HepG2 (cell line): ENCODE measurements around the gene TMTC4. TPM values are rescaled to one million over a fixed set of nuclear protein-coding genes. Genes with fewer than 3 reads are reported as not detected.

Source experiments
- ATAC-seq: fragments of 200-7000 bp; cut with Tn5 transposase; 3 replicates; pipeline ENCODE4 v1.9.1; 2020; ENCODE audit warnings: mild to moderate bottlenecking, moderate library complexity
- BruUV-seq: library from RNA; stranded (reverse); fragments of 400-500 nt; replicated peaks from 2 replicates; lab custom pipeline; 2021; lab: Mats Ljungman, UMichigan
- CTCF ChIA-PET: fragments of 300-600 bp; formaldehyde crosslinking; extraction: SDS; loops from one replicate; lab custom pipeline; 2021; ENCODE audit warnings: low total read pairs, inconsistent platforms, low intra/inter-chr PET ratio; lab: Yijun Ruan, JAX
- POLR2A ChIA-PET: fragments of 350-600 bp; sonication (Branson Sonifier 250); formaldehyde crosslinking; loops from one replicate; lab custom pipeline; 2020; ENCODE audit warnings: antibody characterized with exemption, inconsistent platforms; lab: Yijun Ruan, JAX
- DNase-seq: peaks from one replicate; pipeline ENCODE4 v3.0.0-alpha.2; 2015; ENCODE audit warnings: low spot score
- FAIRE-seq: peaks from 3 replicates; lab custom pipeline; 2011; peaks lifted over from hg19 to GRCh38; lab: Jason Lieb, UNC
- H2AFZ ChIP-seq: one replicate; pipeline ENCODE4 v1.6.1; 2011; ENCODE audit warnings: low read length, inconsistent platforms
- H3K27ac ChIP-seq: fragments of 300-600 bp; 3 replicates; pipeline ENCODE4 v1.8.0; 2011; ENCODE audit warnings: mixed run types, mild to moderate bottlenecking, mixed read lengths, low read length, inconsistent platforms; ENCODE audit not compliant: insufficient read depth; ENCODE audit errors: extremely low read length
- H3K27me3 ChIP-seq, 2 experiments: fragments of 200-600 bp in 1 of 2; 2 replicates in 1 of 2; 3 replicates in 1 of 2; pipeline versions ENCODE4 v1.6.0 to v1.8.0; 2011; ENCODE audit warnings: low read length in 2 of 2, mild to moderate bottlenecking in 2 of 2, moderate library complexity in 2 of 2, inconsistent platforms in 1 of 2; ENCODE audit not compliant: insufficient read depth in 2 of 2, control insufficient read depth in 1 of 2
- H3K36me3 ChIP-seq, 2 experiments: fragments of 200-600 bp in 1 of 2; replicated peaks in 1 of 2; 2 replicates in 1 of 2; 3 replicates in 1 of 2; pipeline versions ENCODE4 v1.5.1 to v1.8.0; 2011; ENCODE audit warnings: low read length in 2 of 2, inconsistent platforms in 1 of 2; ENCODE audit not compliant: insufficient read depth in 2 of 2, control insufficient read depth in 1 of 2
- H3K4me1 ChIP-seq: 2 replicates; pipeline ENCODE4 v1.5.1; 2012; ENCODE audit warnings: low read length, inconsistent platforms; ENCODE audit not compliant: insufficient read depth
- H3K4me2 ChIP-seq: 2 replicates; pipeline ENCODE4 v1.6.0; 2011; ENCODE audit warnings: low read depth, low read length, inconsistent platforms
- H3K4me3 ChIP-seq, 3 experiments: fragments of 200-600 bp in 1 of 3; sonication (generic), shearing (Covaris generic) in 1 of 3; replicated peaks in 1 of 3; 2 replicates each; pipeline ENCODE4 v1.5.1; 2011 to 2016; ENCODE audit warnings: low read length in 3 of 3, inconsistent platforms in 2 of 3, low read depth in 2 of 3, mild to moderate bottlenecking in 2 of 3, control low read depth in 1 of 3, mixed read lengths in 1 of 3; ENCODE audit not compliant: insufficient read depth in 1 of 3
- H3K79me2 ChIP-seq: one replicate; pipeline ENCODE4 v1.6.1; 2011; ENCODE audit warnings: low read length, inconsistent platforms; ENCODE audit not compliant: insufficient read depth
- H3K9ac ChIP-seq: 2 replicates; pipeline ENCODE4 v1.6.0; 2011; ENCODE audit warnings: mild to moderate bottlenecking, low read depth, low read length, inconsistent platforms; ENCODE audit not compliant: insufficient read depth
- H3K9me3 ChIP-seq: 2 replicates; pipeline ENCODE4 v1.5.1; 2012; ENCODE audit warnings: mild to moderate bottlenecking, low read length
- H4K20me1 ChIP-seq: 2 replicates; pipeline ENCODE4 v1.6.0; 2011; ENCODE audit warnings: inconsistent platforms, mild to moderate bottlenecking, low read length, moderate library complexity; ENCODE audit not compliant: insufficient read depth
- CERS6 ChIP-seq: sonication (generic); formaldehyde crosslinking; IDR thresholded peaks from 2 replicates; pipeline ENCODE4 v1.5.0; 2020; ENCODE audit warnings: missing genetic modification reagents
- CREB3 ChIP-seq: sonication (generic); formaldehyde crosslinking; IDR thresholded peaks from 2 replicates; pipeline ENCODE4 v1.5.0; 2020; ENCODE audit warnings: missing genetic modification reagents
- FOXO1 ChIP-seq: sonication (generic); formaldehyde crosslinking; IDR thresholded peaks from 2 replicates; pipeline ENCODE4 v1.4.0; 2020; ENCODE audit warnings: missing genetic modification reagents
- HMGA1 ChIP-seq: sonication (generic); formaldehyde crosslinking; conservative IDR thresholded peaks from 2 replicates; pipeline ENCODE4 v1.4.0; 2020; ENCODE audit warnings: missing genetic modification reagents
- MAFK ChIP-seq, 2 experiments: IDR thresholded peaks in 1 of 2; conservative IDR thresholded peaks in 1 of 2; 2 replicates each; pipeline ENCODE4 v1.6.1; 2011; ENCODE audit warnings: improper control_type of control experiment in 2 of 2, low read length in 2 of 2
- POLR2A ChIP-seq, 2 experiments: IDR thresholded peaks; 2 replicates each; pipeline ENCODE4 v1.6.1; 2011; ENCODE audit warnings: low read depth in 2 of 2, low read length in 2 of 2, mild to moderate bottlenecking in 1 of 2, moderate library complexity in 1 of 2; ENCODE audit not compliant: insufficient read depth in 1 of 2
- SNAI1 ChIP-seq: sonication (generic); formaldehyde crosslinking; IDR thresholded peaks from 2 replicates; pipeline ENCODE4 v1.5.0; 2020; ENCODE audit warnings: mild to moderate bottlenecking, missing genetic modification reagents, borderline replicate concordance
- THAP11 ChIP-seq: IDR thresholded peaks from 2 replicates; pipeline ENCODE4 v1.6.1; 2016; ENCODE audit warnings: missing biosample characterization, missing genetic modification reagents
- ZBTB20 ChIP-seq: sonication (generic); formaldehyde crosslinking; IDR thresholded peaks from 2 replicates; pipeline ENCODE4 v1.8.1; 2023; ENCODE audit warnings: missing genetic modification reagents, low read depth, mild to moderate bottlenecking, borderline replicate concordance
- ZC3H4 ChIP-seq: sonication (generic); formaldehyde crosslinking; IDR thresholded peaks from 2 replicates; pipeline ENCODE4 v1.4.0; 2020; ENCODE audit warnings: missing genetic modification reagents, borderline replicate concordance
- ZFP62 ChIP-seq: sonication (generic); formaldehyde crosslinking; IDR thresholded peaks from 2 replicates; pipeline ENCODE4 v1.4.0; 2020; ENCODE audit warnings: missing genetic modification reagents
- ZNF124 ChIP-seq: sonication (generic); formaldehyde crosslinking; IDR thresholded peaks from 2 replicates; pipeline ENCODE4 v1.4.0; 2020; ENCODE audit warnings: missing genetic modification reagents
- ZNF552 ChIP-seq: sonication (generic); formaldehyde crosslinking; IDR thresholded peaks from 2 replicates; pipeline ENCODE4 v1.9.0; 2022; ENCODE audit warnings: missing genetic modification reagents, mild to moderate bottlenecking, borderline replicate concordance
- ZNF572 ChIP-seq: sonication (generic); formaldehyde crosslinking; IDR thresholded peaks from 2 replicates; pipeline ENCODE4 v1.5.1; 2020; ENCODE audit warnings: mild to moderate bottlenecking, missing genetic modification reagents
- ZNF713 ChIP-seq: sonication (generic); formaldehyde crosslinking; IDR thresholded peaks from 2 replicates; pipeline ENCODE4 v1.4.0; 2020; ENCODE audit warnings: mild to moderate bottlenecking, missing genetic modification reagents
- WGBS: methylation state at CpG from one replicate; pipeline ENCODE4 v1.1.6; 2017; ENCODE audit warnings: low lambda C conversion rate; 5-methylcytosine and 5-hydroxymethylcytosine counted together
- in situ Hi-C: cut with HindIII; loops from 2 replicates; pipeline ENCODE4 v1.10.0; 2017; ENCODE audit warnings: low pct_unique_long_range_greater_than_20kb; ENCODE audit not compliant: extremely low pct_ligation_motif_present
- intact Hi-C: fragments of 100-400 bp; cut with micrococcal nuclease; formaldehyde crosslinking; loops from one replicate; pipeline ENCODE4 v1.10.0; 2022; ENCODE audit not compliant: unreplicated experiment
- polyA plus RNA-seq, 8 experiments: library from polyadenylated mRNA; depleted of rRNA in 3 of 8; stranded (reverse) in 7 of 8; unstranded in 1 of 8; fragments of >200 nt; fragmentation: Illumina TruSeq in 4 of 8; extraction: Trizol in 4 of 8; gene quantifications; 2 replicates each; pipeline versions ENCODE4 v1.2.1 to v1.2.3, GENCODE V29; 2011 to 2016; ENCODE audit warnings: low read depth in 4 of 8, missing spikeins in 1 of 8, mixed read lengths in 1 of 8; ENCODE audit not compliant: insufficient read depth in 1 of 8
- total RNA-seq, 5 experiments: library from RNA; depleted of rRNA; stranded (reverse); fragments of >200 nt; fragmentation: Illumina TruSeq; extraction: Trizol; gene quantifications; 2 replicates each; pipeline ENCODE4 v1.2.3, GENCODE V29; 2016; ENCODE audit warnings: low read depth in 1 of 5
- TF ChIP-seq, protein P1 (sequence below): sonication (generic); formaldehyde crosslinking; IDR thresholded peaks from 2 replicates; pipeline ENCODE4 v1.4.0; 2020; ENCODE audit warnings: missing genetic modification reagents, borderline replicate concordance
- TF ChIP-seq, protein P2 (sequence below), 2 experiments: fragments of 450-650 bp in 1 of 2; sonication (generic) in 1 of 2; formaldehyde crosslinking; IDR thresholded peaks; 2 replicates each; pipeline versions ENCODE4 v1.5.0 to v1.8.0; 2020 to 2022; ENCODE audit warnings: mild to moderate bottlenecking in 1 of 2, missing genetic modification reagents in 1 of 2
- TF ChIP-seq, protein P3 (sequence below): IDR thresholded peaks from 2 replicates; pipeline ENCODE4 v1.6.1; 2016; ENCODE audit warnings: missing biosample characterization, missing genetic modification reagents, low read depth

Gene TMTC4
- total and polyA plus RNA-seq, 2 of the 13 experiments (the other 11 are each of a cell fraction or from before 2014, with no cell fraction given): 16.0 to 22.6 TPM

GRCh38 chr13:100581504-100581903, 93.1 kb downstream of the TMTC4 start:
- 97% methylated on average over 2 of the region's 2 CpGs for WGBS
- Histone ChIP-seq H4K20me1 (no peaks in the 10 kb centered on the region), H3K4me1 (peaks cover 7% of the 10 kb centered on the region; the same call in 1 of the 2 replicates), H3K9ac (no peak overlapping the region), H2AFZ (no peak overlapping the region), H3K4me3 (no peak overlapping the region), H3K27ac (no peak overlapping the region), H3K79me2 (no peaks in the 10 kb centered on the region), H3K27me3 (no peaks in the 10 kb centered on the region), H3K36me3 (no peaks in the 10 kb centered on the region), H3K9me3 (no peaks in the 10 kb centered on the region), H3K4me2 (no peak overlapping the region)
- in situ Hi-C loops (loop anchor here (25.0 kb wide), 1 partner anchor 531 kb away; no protein-coding TSS in a partner anchor), intact Hi-C loops (no loop called here)
- no TSS peak for BruUV-seq
- DNase-seq (no peak), ATAC-seq (no peak), FAIRE-seq (no peak)
- ChIA-PET POLR2A (no interaction called here), CTCF (no interaction called here)
- no peak for TF ChIP-seq ZNF572 (CRISPR knock-in tag)
- TF ChIP-seq ZC3H4 (CRISPR knock-in tag): no peak
- no peak for TF ChIP-seq POLR2A (IDR thresholded peaks at IDR 0.05; ENCODE audit: insufficient read depth in 1 of 2, low read depth in 2 of 2, low read length in 2 of 2)
- TF ChIP-seq CERS6 (CRISPR knock-in tag): no peak
- no peak for TF ChIP-seq ZNF124
- no peak for TF ChIP-seq ZBTB20 (CRISPR knock-in tag)
- TF ChIP-seq ZNF552 (CRISPR knock-in tag): no peak
- TF ChIP-seq CREB3 (CRISPR knock-in tag): no peak
- TF ChIP-seq, protein P1, sequence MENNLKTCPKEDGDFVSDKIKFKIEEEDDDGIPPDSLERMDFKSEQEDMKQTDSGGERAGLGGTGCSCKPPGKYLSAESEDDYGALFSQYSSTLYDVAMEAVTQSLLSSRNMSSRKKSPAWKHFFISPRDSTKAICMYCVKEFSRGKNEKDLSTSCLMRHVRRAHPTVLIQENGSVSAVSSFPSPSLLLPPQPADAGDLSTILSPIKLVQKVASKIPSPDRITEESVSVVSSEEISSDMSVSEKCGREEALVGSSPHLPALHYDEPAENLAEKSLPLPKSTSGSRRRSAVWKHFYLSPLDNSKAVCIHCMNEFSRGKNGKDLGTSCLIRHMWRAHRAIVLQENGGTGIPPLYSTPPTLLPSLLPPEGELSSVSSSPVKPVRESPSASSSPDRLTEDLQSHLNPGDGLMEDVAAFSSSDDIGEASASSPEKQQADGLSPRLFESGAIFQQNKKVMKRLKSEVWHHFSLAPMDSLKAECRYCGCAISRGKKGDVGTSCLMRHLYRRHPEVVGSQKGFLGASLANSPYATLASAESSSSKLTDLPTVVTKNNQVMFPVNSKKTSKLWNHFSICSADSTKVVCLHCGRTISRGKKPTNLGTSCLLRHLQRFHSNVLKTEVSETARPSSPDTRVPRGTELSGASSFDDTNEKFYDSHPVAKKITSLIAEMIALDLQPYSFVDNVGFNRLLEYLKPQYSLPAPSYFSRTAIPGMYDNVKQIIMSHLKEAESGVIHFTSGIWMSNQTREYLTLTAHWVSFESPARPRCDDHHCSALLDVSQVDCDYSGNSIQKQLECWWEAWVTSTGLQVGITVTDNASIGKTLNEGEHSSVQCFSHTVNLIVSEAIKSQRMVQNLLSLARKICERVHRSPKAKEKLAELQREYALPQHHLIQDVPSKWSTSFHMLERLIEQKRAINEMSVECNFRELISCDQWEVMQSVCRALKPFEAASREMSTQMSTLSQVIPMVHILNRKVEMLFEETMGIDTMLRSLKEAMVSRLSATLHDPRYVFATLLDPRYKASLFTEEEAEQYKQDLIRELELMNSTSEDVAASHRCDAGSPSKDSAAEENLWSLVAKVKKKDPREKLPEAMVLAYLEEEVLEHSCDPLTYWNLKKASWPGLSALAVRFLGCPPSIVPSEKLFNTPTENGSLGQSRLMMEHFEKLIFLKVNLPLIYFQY (CRISPR knock-in tag): no peak
- TF ChIP-seq THAP11: no peak
- TF ChIP-seq MAFK (conservative IDR thresholded peaks at IDR 0.05 in 1 of 2, IDR thresholded peaks at IDR 0.05 in 1 of 2; ENCODE audit: low read length in 2 of 2): no peak
- no peak for TF ChIP-seq SNAI1 (CRISPR knock-in tag)
- no peak for TF ChIP-seq HMGA1 (CRISPR knock-in tag)
- TF ChIP-seq ZNF713 (CRISPR knock-in tag): no peak
- no peak for TF ChIP-seq FOXO1 (CRISPR knock-in tag)
- TF ChIP-seq, protein P2, sequence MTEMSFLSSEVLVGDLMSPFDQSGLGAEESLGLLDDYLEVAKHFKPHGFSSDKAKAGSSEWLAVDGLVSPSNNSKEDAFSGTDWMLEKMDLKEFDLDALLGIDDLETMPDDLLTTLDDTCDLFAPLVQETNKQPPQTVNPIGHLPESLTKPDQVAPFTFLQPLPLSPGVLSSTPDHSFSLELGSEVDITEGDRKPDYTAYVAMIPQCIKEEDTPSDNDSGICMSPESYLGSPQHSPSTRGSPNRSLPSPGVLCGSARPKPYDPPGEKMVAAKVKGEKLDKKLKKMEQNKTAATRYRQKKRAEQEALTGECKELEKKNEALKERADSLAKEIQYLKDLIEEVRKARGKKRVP (CRISPR knock-in tag; IDR thresholded peaks at IDR 0.05): no peak
- TF ChIP-seq ZFP62: no peak
- TF ChIP-seq, protein P3, sequence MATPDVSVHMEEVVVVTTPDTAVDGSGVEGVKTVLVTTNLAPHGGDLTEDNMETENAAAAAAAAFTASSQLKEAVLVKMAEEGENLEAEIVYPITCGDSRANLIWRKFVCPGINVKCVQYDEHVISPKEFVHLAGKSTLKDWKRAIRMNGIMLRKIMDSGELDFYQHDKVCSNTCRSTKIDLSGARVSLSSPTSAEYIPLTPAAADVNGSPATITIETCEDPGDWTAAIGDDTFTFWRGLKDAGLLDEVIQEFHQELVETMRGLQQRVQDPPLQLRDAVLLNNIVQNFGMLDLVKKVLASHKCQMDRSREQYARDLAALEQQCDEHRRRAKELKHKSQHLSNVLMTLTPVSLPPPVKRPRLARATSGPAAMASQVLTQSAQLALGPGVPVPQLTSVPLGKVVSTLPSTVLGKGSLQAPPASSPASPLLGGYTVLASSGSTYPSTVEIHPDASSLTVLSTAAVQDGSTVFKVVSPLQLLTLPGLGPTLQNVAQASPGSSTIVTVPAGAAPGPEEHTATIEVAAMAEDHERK (CRISPR knock-in tag): no peak
